ENCODE data around the gene SLC26A4.

DNA sequence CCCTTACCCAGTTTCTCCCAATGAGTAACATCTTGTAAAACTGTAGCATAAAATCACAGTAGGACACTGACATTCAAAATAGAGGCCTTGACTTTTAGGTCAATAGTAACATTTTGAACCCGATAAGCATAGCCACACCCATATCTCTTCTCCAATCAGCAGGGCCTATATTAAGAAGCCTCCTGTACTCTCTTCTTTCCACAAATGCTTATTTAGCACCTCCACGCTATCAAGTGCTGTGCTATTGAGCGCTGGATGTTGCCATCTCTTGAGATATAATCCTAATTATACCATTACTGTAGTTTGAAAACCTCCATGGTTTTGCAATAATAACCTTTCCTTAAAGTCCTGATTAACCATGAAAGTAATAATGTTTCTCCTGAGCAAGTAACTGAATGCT, 43.2 kb downstream of the SLC26A4 start:
- TF ChIP-seq, protein P1, sequence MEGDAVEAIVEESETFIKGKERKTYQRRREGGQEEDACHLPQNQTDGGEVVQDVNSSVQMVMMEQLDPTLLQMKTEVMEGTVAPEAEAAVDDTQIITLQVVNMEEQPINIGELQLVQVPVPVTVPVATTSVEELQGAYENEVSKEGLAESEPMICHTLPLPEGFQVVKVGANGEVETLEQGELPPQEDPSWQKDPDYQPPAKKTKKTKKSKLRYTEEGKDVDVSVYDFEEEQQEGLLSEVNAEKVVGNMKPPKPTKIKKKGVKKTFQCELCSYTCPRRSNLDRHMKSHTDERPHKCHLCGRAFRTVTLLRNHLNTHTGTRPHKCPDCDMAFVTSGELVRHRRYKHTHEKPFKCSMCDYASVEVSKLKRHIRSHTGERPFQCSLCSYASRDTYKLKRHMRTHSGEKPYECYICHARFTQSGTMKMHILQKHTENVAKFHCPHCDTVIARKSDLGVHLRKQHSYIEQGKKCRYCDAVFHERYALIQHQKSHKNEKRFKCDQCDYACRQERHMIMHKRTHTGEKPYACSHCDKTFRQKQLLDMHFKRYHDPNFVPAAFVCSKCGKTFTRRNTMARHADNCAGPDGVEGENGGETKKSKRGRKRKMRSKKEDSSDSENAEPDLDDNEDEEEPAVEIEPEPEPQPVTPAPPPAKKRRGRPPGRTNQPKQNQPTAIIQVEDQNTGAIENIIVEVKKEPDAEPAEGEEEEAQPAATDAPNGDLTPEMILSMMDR (IDR thresholded peaks at IDR 0.05), result no peak
- no peak for TF ChIP-seq POLR2AphosphoS5 (IDR thresholded peaks at IDR 0.05)
